ENCODE data around the gene HSD17B13. TPM values are rescaled to one million over a fixed set of nuclear protein-coding genes. Genes with fewer than 3 reads are reported as not detected.

The HSD17B13 gene
- total RNA-seq, 1 experiment from 2014 or later, result 0.14 TPM

GRCh38 chr4:87274327-87274726, 48.4 kb downstream of the HSD17B13 start:
- POLR2A ChIA-PET, result no interaction called here
- Mint-ChIP-seq H3K9me3 (ENCODE audit: unreplicated experiment) (no peaks in the 10 kb centered on the region), H3K27me3 (ENCODE audit: insufficient read depth, unreplicated experiment) (no peaks in the 10 kb centered on the region), H3K36me3 (ENCODE audit: insufficient read depth, unreplicated experiment) (no peaks in the 10 kb centered on the region), H3K4me3 (ENCODE audit: unreplicated experiment) (no peak overlapping the region), H3K27ac (ENCODE audit: unreplicated experiment) (no peak overlapping the region), H3K4me1 (ENCODE audit: low read depth, unreplicated experiment) (peaks cover 9% of the 10 kb centered on the region)
- no peaks in the 10 kb centered on the region for H3K9me3 ChIP-seq
- no peak for DNase-seq
- H3K4me3 ChIP-seq (ENCODE audit: low read depth, low read length), result no peak overlapping the region
- CTCF ChIA-PET, result no interaction called here
- no peaks in the 10 kb centered on the region for H3K36me3 ChIP-seq (ENCODE audit: control insufficient read depth, insufficient read depth, low read length)
- peaks cover 5% of the 10 kb centered on the region for H3K4me1 ChIP-seq
- intact Hi-C loops (cut with micrococcal nuclease; ENCODE audit: unreplicated experiment), result no loop called here
- TF ChIP-seq CTCF (IDR thresholded peaks at IDR 0.05; ENCODE audit: insufficient read depth in 1 of 2, low read depth in 1 of 2, low read length in 1 of 2, severe bottlenecking in 1 of 2, unreplicated experiment in 1 of 2), result no peak
- H3K27me3 ChIP-seq (replicated peaks; ENCODE audit: control insufficient read depth, insufficient read depth, low read length), result no peaks in the 10 kb centered on the region
- BruUV-seq (replicated peaks), result no TSS peak

GRCh38 chr4:87270825-87271224, 51.9 kb downstream of the HSD17B13 start:
- Histone ChIP-seq H3K4me3 (ENCODE audit: low read depth, low read length) (no peak overlapping the region), H3K4me1 (no peaks in the 10 kb centered on the region; the same call in 1 of the 2 replicates), H3K9me3 (no peaks in the 10 kb centered on the region), H3K36me3 (ENCODE audit: control insufficient read depth, insufficient read depth, low read length) (no peaks in the 10 kb centered on the region), H3K27me3 (replicated peaks; ENCODE audit: control insufficient read depth, insufficient read depth, low read length) (no peaks in the 10 kb centered on the region)
- TF ChIP-seq CTCF (IDR thresholded peaks at IDR 0.05; ENCODE audit: insufficient read depth in 1 of 2, low read depth in 1 of 2, low read length in 1 of 2, severe bottlenecking in 1 of 2, unreplicated experiment in 1 of 2), result no peak
- ChIA-PET POLR2A (no interaction called here), CTCF (no interaction called here)
- Mint-ChIP-seq H3K27me3 (ENCODE audit: insufficient read depth, unreplicated experiment) (peaks cover 2% of the 10 kb centered on the region), H3K36me3 (ENCODE audit: insufficient read depth, unreplicated experiment) (no peaks in the 10 kb centered on the region), H3K4me3 (ENCODE audit: unreplicated experiment) (no peak overlapping the region), H3K9me3 (ENCODE audit: unreplicated experiment) (no peaks in the 10 kb centered on the region), H3K4me1 (ENCODE audit: low read depth, unreplicated experiment) (no peaks in the 10 kb centered on the region), H3K27ac (ENCODE audit: unreplicated experiment) (no peak overlapping the region)
- intact Hi-C loops (cut with micrococcal nuclease; ENCODE audit: unreplicated experiment), result loop anchor here (1.0 kb wide), 3 partner anchors 104 to 578 kb away; no protein-coding TSS in a partner anchor
- no peak for DNase-seq
- no TSS peak for BruUV-seq (replicated peaks)

- DNase-seq, result peak in 1 of 2 experiments; percentile 42
- no peaks in the 10 kb centered on the region for H3K4me1 Mint-ChIP-seq (ENCODE audit: low read depth, unreplicated experiment)
- no peaks in the 10 kb centered on the region for H3K9me3 Mint-ChIP-seq (ENCODE audit: unreplicated experiment)
- Histone ChIP-seq H3K27me3 (replicated peaks; ENCODE audit: control insufficient read depth, insufficient read depth, low read length) (no peaks in the 10 kb centered on the region), H3K4me1 (no peaks in the 10 kb centered on the region; the same call in 1 of the 2 replicates), H3K9me3 (no peaks in the 10 kb centered on the region), H3K4me3 (ENCODE audit: low read depth, low read length) (no peak overlapping the region), H3K36me3 (ENCODE audit: control insufficient read depth, insufficient read depth, low read length) (no peaks in the 10 kb centered on the region)
- no peaks in the 10 kb centered on the region for H3K36me3 Mint-ChIP-seq (ENCODE audit: insufficient read depth, unreplicated experiment)
- POLR2A ChIA-PET, result no interaction called here
- no peak overlapping the region for H3K27ac Mint-ChIP-seq (ENCODE audit: unreplicated experiment)
- intact Hi-C loops (cut with micrococcal nuclease; ENCODE audit: unreplicated experiment), result loop anchor here (1.0 kb wide), 3 partner anchors 105 to 579 kb away; no protein-coding TSS in a partner anchor
- no peak overlapping the region for H3K4me3 Mint-ChIP-seq (ENCODE audit: unreplicated experiment)
- TF ChIP-seq CTCF (IDR thresholded peaks at IDR 0.05; ENCODE audit: insufficient read depth in 1 of 2, low read depth in 1 of 2, low read length in 1 of 2, severe bottlenecking in 1 of 2, unreplicated experiment in 1 of 2), result peak in 1 of 2 experiments; percentile 68
- peaks cover 2% of the 10 kb centered on the region for H3K27me3 Mint-ChIP-seq (ENCODE audit: insufficient read depth, unreplicated experiment)
- no TSS peak for BruUV-seq (replicated peaks)
- CTCF ChIA-PET, result no interaction called here
Observed at GRCh38 chr4:87270144-87270543, 52.5 kb downstream of the HSD17B13 start.
